Activated T-cell treated with anti-CD3 and anti-CD28 coated beads, Interleukin-2, amount 50 U/mL, for 72 hours (primary cell): ENCODE measurements around the gene CCL22. TPM values are rescaled to one million over a fixed set of nuclear protein-coding genes. Genes with fewer than 3 reads are reported as not detected.

Source experiments
- ATAC-seq, 2 donors: fragments of 150-1000 bp; cut with Tn5 transposase; replicated peaks in 1 of 2; 2 replicates each; pipeline ENCODE4 v1.10.0; 2021; ENCODE audit warnings: moderate library complexity in 2 of 2, mild to moderate bottlenecking in 1 of 2
- DNase-seq, 2 donors: peaks; one replicate each; pipeline ENCODE4 v3.0.0; 2021 to 2022; ENCODE audit warnings: mixed read lengths in 1 of 2
- H3K27ac Mint-ChIP-seq: one replicate; pipeline ENCODE4 v1.8.0; 2022; ENCODE audit warnings: mild to moderate bottlenecking, moderate library complexity, mixed read lengths
- H3K27me3 Mint-ChIP-seq: one replicate; pipeline ENCODE4 v1.8.0; 2022; ENCODE audit warnings: low read depth, mixed read lengths
- H3K36me3 Mint-ChIP-seq, 2 donors: one replicate each; pipeline ENCODE4 v1.8.0; 2022; ENCODE audit warnings: mixed read lengths in 2 of 2, mild to moderate bottlenecking in 1 of 2; ENCODE audit not compliant: insufficient read depth in 2 of 2
- H3K4me1 Mint-ChIP-seq: one replicate; pipeline ENCODE4 v1.8.0; 2022; ENCODE audit warnings: low read depth, mixed read lengths
- H3K4me3 Mint-ChIP-seq, 2 donors: one replicate each; pipeline ENCODE4 v1.8.0; 2022; ENCODE audit warnings: mild to moderate bottlenecking in 2 of 2, mixed read lengths in 2 of 2, moderate library complexity in 2 of 2
- H3K9me3 Mint-ChIP-seq, 2 donors: one replicate each; pipeline ENCODE4 v1.8.0; 2022; ENCODE audit warnings: mixed read lengths in 2 of 2
- total RNA-seq, 2 donors: library from RNA; stranded (reverse); gene quantifications; one replicate each; pipeline ENCODE4 v1.2.3, GENCODE V29; 2022

The CCL22 gene
- total RNA-seq, 2 donors from 2014 or later: 4.6 to 8.0 TPM

DNA sequence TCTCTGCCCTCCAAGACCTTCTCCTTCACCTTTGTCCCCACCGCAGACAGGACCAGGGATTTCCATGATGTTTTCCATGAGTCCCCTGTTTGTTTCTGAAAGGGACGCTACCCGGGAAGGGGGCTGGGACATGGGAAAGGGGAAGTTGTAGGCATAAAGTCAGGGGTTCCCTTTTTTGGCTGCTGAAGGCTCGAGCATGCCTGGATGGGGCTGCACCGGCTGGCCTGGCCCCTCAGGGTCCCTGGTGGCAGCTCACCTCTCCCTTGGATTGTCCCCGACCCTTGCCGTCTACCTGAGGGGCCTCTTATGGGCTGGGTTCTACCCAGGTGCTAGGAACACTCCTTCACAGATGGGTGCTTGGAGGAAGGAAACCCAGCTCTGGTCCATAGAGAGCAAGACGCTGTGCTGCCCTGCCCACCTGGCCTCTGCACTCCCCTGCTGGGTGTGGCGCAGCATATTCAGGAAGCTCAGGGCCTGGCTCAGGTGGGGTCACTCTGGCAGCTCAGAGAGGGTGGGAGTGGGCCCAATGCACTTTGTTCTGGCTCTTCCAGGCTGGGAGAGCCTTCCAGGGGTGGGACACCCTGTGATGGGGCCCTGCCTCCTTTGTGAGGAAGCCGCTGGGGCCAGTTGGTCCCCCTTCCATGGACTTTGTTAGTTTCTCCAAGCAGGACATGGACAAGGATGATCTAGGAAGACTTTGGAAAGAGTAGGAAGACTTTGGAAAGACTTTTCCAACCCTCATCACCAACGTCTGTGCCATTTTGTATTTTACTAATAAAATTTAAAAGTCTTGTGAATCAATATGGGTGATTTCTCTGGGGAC, 25.9 kb downstream of the CCL22 start:
- no peak overlapping the region for H3K27ac Mint-ChIP-seq
- H3K4me3 Mint-ChIP-seq: no peak overlapping the region
- H3K27me3 Mint-ChIP-seq: peaks cover 12% of the 10 kb centered on the region
- no peak for ATAC-seq
- no peak for DNase-seq
- H3K36me3 Mint-ChIP-seq: no peaks in the 10 kb centered on the region
- no peaks in the 10 kb centered on the region for H3K9me3 Mint-ChIP-seq
- peaks cover 24% of the 10 kb centered on the region for H3K4me1 Mint-ChIP-seq

DNA sequence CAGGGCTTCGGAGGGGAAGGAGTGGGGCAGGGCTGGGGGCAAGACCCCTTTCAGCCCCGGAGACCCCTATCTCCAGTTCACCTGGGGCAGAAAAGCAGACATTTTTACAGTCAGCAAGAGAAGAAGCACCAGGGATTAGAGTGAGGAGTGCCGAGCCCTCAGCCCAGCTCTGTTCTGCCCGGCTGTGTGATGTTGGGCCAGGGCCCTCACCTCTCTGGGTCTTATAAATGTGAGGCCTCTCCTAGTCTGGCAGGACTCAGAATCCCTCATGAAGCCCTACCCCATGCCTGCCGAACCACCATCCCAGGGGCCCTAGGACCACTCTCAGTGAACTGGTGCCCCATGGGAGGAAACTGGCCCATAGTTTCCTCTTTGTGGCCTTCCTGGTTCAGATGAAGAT, 26.5 kb downstream of the CCL22 start:
- H3K9me3 Mint-ChIP-seq: no peaks in the 10 kb centered on the region
- DNase-seq (no peak), ATAC-seq (no peak)
- H3K36me3 Mint-ChIP-seq: no peaks in the 10 kb centered on the region
- H3K4me3 Mint-ChIP-seq: no peak overlapping the region
- no peak overlapping the region for H3K27ac Mint-ChIP-seq
- H3K4me1 Mint-ChIP-seq: peaks cover 24% of the 10 kb centered on the region
- H3K27me3 Mint-ChIP-seq: peaks cover 18% of the 10 kb centered on the region

GRCh38 chr16:57386381-57386951, 27.9 kb downstream of the CCL22 start:
- Mint-ChIP-seq H3K9me3 (no peaks in the 10 kb centered on the region), H3K4me3 (no peak overlapping the region), H3K27ac (no peak overlapping the region), H3K27me3 (peaks cover 18% of the 10 kb centered on the region), H3K4me1 (peaks cover 15% of the 10 kb centered on the region), H3K36me3 (no peaks in the 10 kb centered on the region)
- ATAC-seq (no peak), DNase-seq (no peak)

DNA sequence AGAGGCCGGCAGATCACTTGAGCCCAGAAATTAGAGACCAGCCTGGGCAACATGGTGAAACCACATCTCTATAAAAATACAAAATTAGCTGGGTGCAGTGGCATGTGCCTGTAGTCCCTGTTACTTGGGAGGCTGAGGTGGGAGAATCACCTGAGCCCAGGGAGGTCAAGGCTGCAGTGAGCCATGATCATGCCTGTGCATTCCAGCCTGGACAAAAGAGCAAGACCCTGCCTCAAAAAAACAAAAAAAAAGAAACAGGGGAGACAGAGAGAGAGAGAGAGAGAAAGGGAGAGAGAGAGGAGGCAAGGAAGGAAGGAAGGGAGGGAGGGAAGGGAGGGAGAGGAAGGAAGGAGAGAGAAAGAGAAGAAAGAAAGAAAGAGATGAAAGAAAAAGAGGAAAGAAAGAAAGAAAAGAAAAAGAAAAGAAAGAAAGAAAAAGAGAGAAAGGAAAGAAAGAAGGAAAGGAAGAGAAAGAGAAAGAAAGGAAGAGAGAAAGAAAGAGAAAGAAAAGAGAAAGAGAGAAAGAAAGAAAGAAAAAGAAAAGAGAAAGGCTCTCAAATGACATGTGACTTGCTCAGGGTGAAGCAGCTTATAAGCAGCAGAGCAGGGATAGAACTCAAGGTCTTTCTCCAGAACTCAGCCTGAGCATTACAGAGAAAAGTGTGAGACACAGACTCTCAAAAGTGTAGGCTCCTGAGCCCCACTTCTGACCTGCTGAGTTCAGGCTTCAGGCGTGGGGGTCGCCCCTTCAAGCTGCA, 29.2 kb downstream of the CCL22 start:
- Mint-ChIP-seq H3K27ac (peak overlapping the region; percentile 72), H3K4me3 (peak overlapping the region; percentile 23 to 43), H3K36me3 (no peaks in the 10 kb centered on the region), H3K9me3 (no peaks in the 10 kb centered on the region), H3K27me3 (peaks cover 18% of the 10 kb centered on the region), H3K4me1 (peaks cover 11% of the 10 kb centered on the region)
- DNase-seq (no peak), ATAC-seq (peak; percentile 41 to 61)

GRCh38 chr16:57388359-57389086, 29.9 kb downstream of the CCL22 start:
- Mint-ChIP-seq H3K27ac (peak overlapping the region; percentile 41), H3K9me3 (no peaks in the 10 kb centered on the region), H3K36me3 (no peaks in the 10 kb centered on the region), H3K4me3 (peak overlapping the region; percentile 4 to 20), H3K4me1 (peaks cover 11% of the 10 kb centered on the region), H3K27me3 (peaks cover 18% of the 10 kb centered on the region)
- peak in 1 of 2 donors; percentile 14 for DNase-seq
- peak; percentile 46 to 78 for ATAC-seq

GRCh38 chr16:57389087-57389468, 30.5 kb downstream of the CCL22 start:
- Mint-ChIP-seq H3K27me3 (peaks cover 18% of the 10 kb centered on the region), H3K4me1 (peaks cover 11% of the 10 kb centered on the region), H3K9me3 (no peaks in the 10 kb centered on the region), H3K4me3 (no peak overlapping the region), H3K27ac (no peak overlapping the region), H3K36me3 (no peaks in the 10 kb centered on the region)
- DNase-seq (no peak), ATAC-seq (no peak)

DNA sequence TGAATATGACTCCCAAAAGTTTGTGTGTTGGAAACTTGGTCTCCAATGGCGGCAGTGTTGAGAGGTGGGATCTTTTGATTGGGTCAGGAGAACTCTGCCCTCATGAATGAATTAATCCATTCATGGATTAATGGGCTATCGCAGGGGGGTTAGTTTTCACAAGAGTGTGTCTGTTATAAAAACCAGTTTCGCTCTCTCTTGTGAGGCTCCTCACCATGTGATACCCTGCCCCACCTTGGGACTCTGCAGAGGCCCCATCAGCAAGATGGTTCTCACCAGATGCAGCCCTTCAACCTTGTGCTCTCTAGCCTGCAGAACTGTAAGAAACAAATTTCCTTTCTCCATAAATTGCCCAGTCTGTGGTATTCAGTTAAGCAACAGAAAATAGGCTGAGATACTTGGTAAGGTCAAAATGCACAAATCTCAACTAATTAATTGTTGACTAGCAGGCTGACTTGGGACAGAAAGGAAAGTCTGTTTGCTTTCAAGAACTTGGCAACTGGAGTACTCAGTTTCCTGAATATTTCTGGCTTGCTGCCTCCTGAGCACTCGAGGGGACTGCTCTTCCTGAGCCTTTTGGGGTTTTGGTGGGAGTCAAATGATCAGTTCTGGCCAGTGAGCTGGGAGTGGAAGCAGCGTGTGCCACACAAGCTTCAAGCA, 32.2 kb downstream of the CCL22 start:
- peaks cover 12% of the 10 kb centered on the region for H3K27me3 Mint-ChIP-seq
- no peak for ATAC-seq
- no peak for DNase-seq
- H3K9me3 Mint-ChIP-seq: no peaks in the 10 kb centered on the region
- no peak overlapping the region for H3K27ac Mint-ChIP-seq
- no peak overlapping the region for H3K4me3 Mint-ChIP-seq
- no peaks in the 10 kb centered on the region for H3K36me3 Mint-ChIP-seq
- peaks cover 11% of the 10 kb centered on the region for H3K4me1 Mint-ChIP-seq

- DNase-seq: no peak
- H3K27ac Mint-ChIP-seq: no peak overlapping the region
- H3K9me3 Mint-ChIP-seq: no peaks in the 10 kb centered on the region
- no peak for ATAC-seq
- H3K27me3 Mint-ChIP-seq: peaks cover 12% of the 10 kb centered on the region
- H3K36me3 Mint-ChIP-seq: no peaks in the 10 kb centered on the region
- H3K4me3 Mint-ChIP-seq: no peak overlapping the region
- H3K4me1 Mint-ChIP-seq: peaks cover 11% of the 10 kb centered on the region
Measured at GRCh38 chr16:57391300-57391699, 32.7 kb downstream of the CCL22 start.

DNA sequence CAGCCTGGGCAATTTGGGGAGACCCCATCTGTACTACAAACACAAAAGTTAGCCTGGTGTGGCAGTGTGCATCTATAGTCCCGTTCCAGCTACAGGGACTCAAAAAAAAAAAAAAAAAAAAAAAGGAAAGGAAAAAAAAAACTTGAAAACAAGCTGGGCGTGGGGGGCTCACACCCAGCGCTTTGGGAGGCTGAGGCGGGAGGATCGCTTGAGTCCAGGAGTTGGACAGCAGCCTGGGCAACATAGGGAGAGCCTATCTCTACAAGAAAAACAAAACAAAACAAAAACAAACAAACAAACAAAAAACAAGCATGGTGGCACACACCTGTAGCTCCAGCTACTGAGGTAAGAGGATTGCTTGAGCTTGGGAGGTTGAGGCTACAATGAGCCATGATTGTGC, 33.1 kb downstream of the CCL22 start:
- H3K36me3 Mint-ChIP-seq: no peaks in the 10 kb centered on the region
- H3K9me3 Mint-ChIP-seq: no peaks in the 10 kb centered on the region
- H3K27ac Mint-ChIP-seq: no peak overlapping the region
- no peak for ATAC-seq
- H3K27me3 Mint-ChIP-seq: peaks cover 12% of the 10 kb centered on the region
- peaks cover 11% of the 10 kb centered on the region for H3K4me1 Mint-ChIP-seq
- no peak overlapping the region for H3K4me3 Mint-ChIP-seq
- no peak for DNase-seq

DNA sequence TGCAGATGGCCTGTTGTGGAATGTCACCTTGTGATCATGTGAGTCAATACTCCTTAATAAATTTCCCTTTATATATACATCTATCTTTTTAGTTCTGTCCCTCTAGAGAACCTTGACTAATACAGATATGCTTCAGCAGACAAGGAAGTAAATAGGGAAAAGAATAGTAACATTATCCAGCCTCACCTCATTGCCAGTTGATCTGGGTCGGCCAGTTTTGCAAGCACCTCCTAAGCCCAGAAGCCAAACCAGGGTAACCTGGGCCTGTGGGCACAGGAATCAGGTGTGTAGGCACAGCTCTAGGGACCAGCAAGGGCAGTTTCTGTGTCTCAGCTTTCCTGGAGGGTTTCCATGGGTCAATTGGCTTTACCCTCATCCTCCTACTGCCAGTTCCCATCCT, 34.1 kb downstream of the CCL22 start:
- ATAC-seq (no peak), DNase-seq (no peak)
- H3K27ac Mint-ChIP-seq: no peak overlapping the region
- peaks cover 8% of the 10 kb centered on the region for H3K4me1 Mint-ChIP-seq
- peaks cover 12% of the 10 kb centered on the region for H3K27me3 Mint-ChIP-seq
- no peaks in the 10 kb centered on the region for H3K9me3 Mint-ChIP-seq
- H3K4me3 Mint-ChIP-seq: no peak overlapping the region
- no peaks in the 10 kb centered on the region for H3K36me3 Mint-ChIP-seq

DNA sequence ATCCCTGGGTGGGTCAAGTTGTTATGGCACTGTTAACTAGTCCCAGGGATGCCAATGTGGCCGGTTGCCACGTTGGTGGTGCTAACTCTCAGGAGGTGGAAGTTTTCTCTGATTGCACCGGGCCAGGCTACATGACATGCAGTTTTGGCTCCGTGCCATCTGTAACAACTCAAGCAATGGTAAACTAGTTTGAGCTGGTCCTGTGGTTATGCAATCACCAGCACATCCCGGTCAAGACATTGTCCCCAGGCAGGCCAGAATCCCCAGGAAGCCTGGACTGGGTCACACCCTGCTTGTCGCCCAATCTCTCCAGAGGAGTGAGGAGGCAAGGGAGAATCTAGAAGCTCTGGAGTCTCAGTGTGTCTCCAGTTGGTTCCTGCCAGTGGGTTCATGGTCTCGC, 35.9 kb downstream of the CCL22 start:
- H3K9me3 Mint-ChIP-seq: no peaks in the 10 kb centered on the region
- H3K27ac Mint-ChIP-seq: no peak overlapping the region
- peaks cover 6% of the 10 kb centered on the region for H3K27me3 Mint-ChIP-seq
- no peaks in the 10 kb centered on the region for H3K36me3 Mint-ChIP-seq
- H3K4me3 Mint-ChIP-seq: no peak overlapping the region
- no peak for DNase-seq
- H3K4me1 Mint-ChIP-seq: no peaks in the 10 kb centered on the region
- no peak for ATAC-seq

DNA sequence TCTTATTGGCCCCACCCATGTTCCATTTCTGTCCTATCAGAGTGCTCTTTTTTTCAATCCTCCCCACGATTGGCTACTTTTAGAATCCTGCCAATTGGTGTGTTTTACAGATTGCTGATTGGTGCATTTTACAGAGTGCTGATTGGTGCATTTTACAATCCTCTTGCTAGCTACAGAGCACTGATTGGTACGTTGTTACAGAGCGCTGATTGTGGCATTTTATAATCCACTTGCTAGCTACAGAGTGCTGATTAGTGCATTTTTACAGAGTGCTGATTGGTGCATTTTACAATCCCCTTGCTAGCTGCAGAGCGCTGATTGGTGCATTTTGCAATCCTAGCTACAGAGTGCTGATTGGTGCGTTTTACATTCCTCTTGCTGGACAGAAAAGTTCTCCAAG, 36.4 kb downstream of the CCL22 start:
- Mint-ChIP-seq H3K4me3 (no peak overlapping the region), H3K27ac (no peak overlapping the region), H3K27me3 (no peaks in the 10 kb centered on the region), H3K4me1 (no peaks in the 10 kb centered on the region), H3K9me3 (no peaks in the 10 kb centered on the region), H3K36me3 (no peaks in the 10 kb centered on the region)
- DNase-seq (no peak), ATAC-seq (no peak)
